UCSD-AML1 (cell line): ENCODE measurements around the gene ZNF24.

ENCODE experiments used
- DNase-seq: peaks from one replicate; lab custom pipeline; 2025; ENCODE audit not compliant: unreplicated experiment; lab: John Stamatoyannopoulos, UW

The ZNF24 gene

GRCh38 chr18:35296060-35296459 is 48.2 kb downstream of the ZNF24 start:
- no peak for DNase-seq

GRCh38 chr18:35291166-35291565 is 53.1 kb downstream of the ZNF24 start:
- DNase-seq, result no peak

GRCh38 chr18:35290094-35290735 is 54.0 kb downstream of the ZNF24 start, which contains the start of gene ZSCAN30:
TSS of gene ZSCAN30 (minus strand) at chr18:35290229. CDS start at chr18:35264352, 25,877 bp downstream.
- peak; percentile 97 for DNase-seq

GRCh38 chr18:35289727-35290093 is 54.5 kb downstream of the ZNF24 start:
- no peak for DNase-seq

- no peak for DNase-seq
Measured at GRCh38 chr18:35289293-35289692, 54.9 kb downstream of the ZNF24 start.

- no peak for DNase-seq
Measured at GRCh38 chr18:35284841-35285240, 59.4 kb downstream of the ZNF24 start.

GRCh38 chr18:35283923-35284794 is 60.1 kb downstream of the ZNF24 start:
- DNase-seq, result no peak

- no peak for DNase-seq
Measured at GRCh38 chr18:35282353-35282752, 61.9 kb downstream of the ZNF24 start.
